HG03442 (cell line): ENCODE results near the gene TLX1.

Experiments
- ATAC-seq: cut with Tn5 transposase; IDR thresholded peaks from one replicate; pipeline ENCODE4 v1.9.1; 2021; ENCODE audit warnings: mild to moderate bottlenecking, moderate library complexity; ENCODE audit not compliant: unreplicated experiment

TLX1 gene

GRCh38 chr10:101133489-101134298 is 2.6 kb downstream of the TLX1 start:
- ATAC-seq = no peak

- ATAC-seq = no peak
These were observed 3.4 kb downstream of the TLX1 start for GRCh38 chr10:101134299-101135127.

GRCh38 chr10:101135141-101136006 is 4.3 kb downstream of the TLX1 start:
- ATAC-seq = no peak

GRCh38 chr10:101136007-101136707 is 5.1 kb downstream of the TLX1 start:
- ATAC-seq = no peak

GRCh38 chr10:101136708-101137121 is 5.6 kb downstream of the TLX1 start:
- no peak for ATAC-seq

- no peak for ATAC-seq
These were observed 6.2 kb downstream of the TLX1 start for GRCh38 chr10:101137271-101137670.

- ATAC-seq = no peak
These were observed 7.8 kb downstream of the TLX1 start for GRCh38 chr10:101138788-101139420.

- no peak for ATAC-seq
These were observed 8.4 kb downstream of the TLX1 start for GRCh38 chr10:101139421-101139911.

GRCh38 chr10:101140084-101140949 is 9.2 kb downstream of the TLX1 start:
- no peak for ATAC-seq

GRCh38 chr10:101140950-101141615 is 10.0 kb downstream of the TLX1 start:
- no peak for ATAC-seq

- no peak for ATAC-seq
These were observed 10.8 kb downstream of the TLX1 start for GRCh38 chr10:101141616-101142532.

- ATAC-seq = no peak
These were observed 11.6 kb downstream of the TLX1 start for GRCh38 chr10:101142533-101143344.

GRCh38 chr10:101143345-101143630 is 12.2 kb downstream of the TLX1 start:
- no peak for ATAC-seq

GRCh38 chr10:101144053-101144452 is 13.0 kb downstream of the TLX1 start:
- no peak for ATAC-seq

GRCh38 chr10:101145145-101145544 is 14.0 kb downstream of the TLX1 start:
- ATAC-seq = no peak

GRCh38 chr10:101145750-101146391 is 14.8 kb downstream of the TLX1 start:
- ATAC-seq = no peak
